ENCODE measurements around the gene RPL36.

RPL36 gene

DNA sequence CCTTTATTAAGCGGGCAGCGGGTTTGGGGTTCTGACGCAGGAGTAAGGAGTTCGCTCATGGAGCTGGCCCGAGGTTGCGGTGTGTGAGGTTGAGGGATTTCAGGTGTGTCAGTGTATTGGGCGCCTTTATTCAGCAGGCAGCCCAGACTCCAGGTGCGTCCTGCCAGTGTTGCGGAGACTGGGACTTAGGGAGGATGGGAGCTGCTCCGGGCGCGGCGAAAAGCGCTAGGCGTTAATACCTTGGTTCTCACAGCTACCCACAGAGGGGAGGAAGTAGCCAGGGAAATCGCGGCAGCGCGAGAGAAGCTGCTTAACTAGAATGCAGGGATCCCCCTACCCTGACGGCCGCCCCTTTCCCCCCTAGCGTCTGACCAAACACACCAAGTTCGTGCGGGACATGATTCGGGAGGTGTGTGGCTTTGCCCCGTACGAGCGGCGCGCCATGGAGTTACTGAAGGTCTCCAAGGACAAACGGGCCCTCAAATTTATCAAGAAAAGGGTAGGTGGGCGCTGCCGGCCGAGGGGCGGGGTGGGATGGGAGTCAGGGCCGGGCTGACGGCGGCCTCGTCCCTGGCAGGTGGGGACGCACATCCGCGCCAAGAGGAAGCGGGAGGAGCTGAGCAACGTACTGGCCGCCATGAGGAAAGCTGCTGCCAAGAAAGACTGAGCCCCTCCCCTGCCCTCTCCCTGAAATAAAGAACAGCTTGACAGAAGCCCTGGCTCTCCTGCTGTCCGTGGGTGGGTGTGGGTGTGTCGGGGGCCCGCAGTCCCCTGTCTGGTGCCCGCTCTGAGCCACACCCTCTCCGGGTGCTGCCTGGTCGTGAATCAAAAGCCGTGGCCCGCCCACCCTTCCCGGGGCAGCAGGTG lies 1.1 kb downstream of the RPL36 start:
- Mint-ChIP-seq H3K36me3 (ENCODE audit: low read depth) (peaks cover 61% of the 10 kb centered on the region), H3K4me1 (ENCODE audit: low read depth) (peaks cover 51% of the 10 kb centered on the region), H3K27me3 (no peaks in the 10 kb centered on the region), H3K27ac (peak overlapping the region; percentile 98), H3K9me3 (no peaks in the 10 kb centered on the region), H3K4me3 (peak overlapping the region; percentile 96)
- intact Hi-C loops (cut with micrococcal nuclease) = loop anchor here (1.0 to 2.0 kb wide), 2 partner anchors 29 to 68 kb away; partner anchors contain the start of genes CATSPERD, LONP1, SAFB and SAFB2

DNA sequence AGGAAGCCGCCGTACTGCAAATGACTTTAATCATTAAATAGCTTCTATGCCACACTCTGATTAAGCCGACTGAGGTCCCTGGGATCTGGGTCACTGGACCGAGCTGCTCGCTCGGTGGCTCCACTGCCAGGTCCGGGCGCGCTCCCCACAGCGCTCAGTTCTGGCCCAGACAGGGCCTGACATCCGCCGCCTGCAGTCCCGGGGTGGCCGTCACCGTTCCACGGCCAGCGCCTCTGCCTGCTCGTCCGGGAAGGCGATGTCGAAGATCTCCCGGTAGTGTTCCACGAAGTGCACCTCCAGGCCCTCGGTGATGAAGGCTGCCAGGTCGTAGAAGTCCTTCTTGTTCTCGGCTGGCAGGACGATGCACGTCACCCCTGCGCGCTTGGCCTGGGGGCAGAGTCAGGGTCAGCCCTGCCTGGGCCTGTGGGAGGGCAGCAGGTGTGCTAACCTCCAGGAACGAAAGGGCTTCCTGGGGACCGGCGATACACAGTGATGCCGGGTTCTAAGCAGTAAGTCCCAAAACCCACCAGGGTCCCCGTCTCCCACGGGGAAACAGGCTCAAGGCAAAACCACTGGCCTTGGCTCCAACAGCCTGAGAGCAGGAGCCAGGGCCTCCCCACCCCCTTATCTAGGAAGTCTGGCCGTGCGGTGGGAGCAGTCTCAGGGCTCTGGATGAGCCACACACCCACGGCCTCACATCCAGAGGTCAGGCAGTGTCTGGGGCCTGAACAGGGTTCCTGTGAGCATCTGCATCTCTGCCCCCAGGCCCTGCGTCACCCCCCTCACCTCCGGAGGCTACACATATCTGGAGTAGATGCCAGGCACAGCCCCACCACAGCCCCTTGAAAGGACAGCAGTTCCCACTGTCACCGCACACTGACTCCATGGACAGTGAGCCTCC lies 2.0 kb downstream of the RPL36 start:
- Mint-ChIP-seq H3K9me3 (no peaks in the 10 kb centered on the region), H3K36me3 (ENCODE audit: low read depth) (peaks cover 70% of the 10 kb centered on the region), H3K4me1 (ENCODE audit: low read depth) (peaks cover 49% of the 10 kb centered on the region), H3K27me3 (no peaks in the 10 kb centered on the region), H3K4me3 (peak overlapping the region; percentile 96), H3K27ac (no peak overlapping the region)
- intact Hi-C loops (cut with micrococcal nuclease) = loop anchor here (2.0 kb wide), 1 partner anchor 69 kb away; the partner anchor contains the start of genes SAFB and SAFB2

DNA sequence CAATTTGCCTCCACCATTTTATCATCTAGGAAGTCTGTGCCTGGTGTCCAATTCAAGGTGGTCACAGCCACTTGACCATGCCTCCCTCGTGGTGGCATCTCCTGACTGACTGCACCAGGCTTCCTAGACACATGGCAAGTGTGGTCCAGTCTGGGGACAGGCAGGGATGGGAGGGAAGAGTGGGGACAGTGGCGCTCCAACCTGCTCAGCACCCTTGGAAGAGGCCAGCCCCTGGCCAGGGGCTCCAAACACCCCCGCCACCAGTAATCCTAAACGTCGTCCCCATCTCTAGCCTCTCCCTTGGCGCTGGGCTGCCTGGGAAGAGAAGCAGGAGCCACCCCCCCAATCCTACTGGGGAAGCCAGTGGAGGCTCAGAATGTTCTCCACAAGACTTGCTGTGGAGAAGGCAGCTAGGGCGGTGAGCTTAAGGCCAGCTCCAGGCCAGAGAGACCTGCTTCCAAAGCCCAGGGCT lies 2.7 kb downstream of the RPL36 start:
- no peaks in the 10 kb centered on the region for H3K27me3 Mint-ChIP-seq
- H3K4me1 Mint-ChIP-seq (ENCODE audit: low read depth) = peaks cover 54% of the 10 kb centered on the region
- no peak overlapping the region for H3K4me3 Mint-ChIP-seq
- peaks cover 77% of the 10 kb centered on the region for H3K36me3 Mint-ChIP-seq (ENCODE audit: low read depth)
- H3K27ac Mint-ChIP-seq = no peak overlapping the region
- intact Hi-C loops (cut with micrococcal nuclease) = no loop called here
- no peaks in the 10 kb centered on the region for H3K9me3 Mint-ChIP-seq

DNA sequence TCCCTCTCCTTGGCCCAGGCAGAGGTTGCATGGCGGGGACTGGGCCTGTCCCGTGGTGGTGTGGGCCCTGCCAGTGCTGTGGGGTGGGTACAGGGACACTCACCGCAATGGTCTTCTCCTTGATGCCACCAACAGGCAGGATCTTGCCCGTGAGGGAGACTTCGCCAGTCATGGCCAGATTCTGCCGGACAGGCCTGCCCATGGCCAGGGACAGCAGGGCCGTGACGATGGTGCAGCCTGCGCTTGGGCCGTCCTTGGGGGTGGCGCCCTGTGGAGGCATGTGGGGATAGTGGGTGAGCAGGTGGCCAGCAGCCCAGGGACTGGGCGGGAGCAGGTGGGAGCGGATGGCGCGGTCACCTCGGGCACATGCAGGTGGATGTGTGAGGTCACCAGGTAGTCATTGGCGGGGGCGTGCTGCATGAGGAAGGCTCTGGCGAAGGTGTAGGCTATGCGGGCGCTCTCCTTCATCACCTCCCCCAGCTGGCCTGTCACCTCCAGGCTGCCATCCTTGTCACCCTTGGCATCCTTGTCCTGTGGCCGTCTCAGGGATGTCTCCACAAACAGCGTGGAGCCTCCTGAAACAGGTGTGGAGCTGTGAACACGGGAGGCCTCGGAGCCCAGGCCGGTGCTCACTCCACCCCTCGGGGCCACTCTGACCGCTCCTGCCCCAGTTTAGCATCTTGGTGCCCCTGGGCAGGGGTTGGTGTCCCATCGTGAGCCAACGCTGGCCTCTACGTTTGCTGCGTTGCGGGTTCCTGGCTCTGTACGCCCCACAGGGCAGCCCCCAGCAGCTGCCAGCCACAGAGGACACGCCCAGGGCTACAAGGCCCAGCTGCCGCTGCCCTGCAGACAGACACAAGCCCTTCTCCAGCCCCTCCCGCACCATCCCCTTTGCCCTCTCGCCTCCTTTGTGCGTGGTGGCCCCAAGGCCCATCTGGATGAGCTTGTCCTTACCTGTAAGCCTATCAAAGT lies 3.4 kb downstream of the RPL36 start:
- intact Hi-C loops (cut with micrococcal nuclease) = no loop called here
- Mint-ChIP-seq H3K27me3 (no peaks in the 10 kb centered on the region), H3K4me3 (no peak overlapping the region), H3K4me1 (ENCODE audit: low read depth) (peaks cover 48% of the 10 kb centered on the region), H3K9me3 (no peaks in the 10 kb centered on the region), H3K36me3 (ENCODE audit: low read depth) (peaks cover 84% of the 10 kb centered on the region), H3K27ac (no peak overlapping the region)

DNA sequence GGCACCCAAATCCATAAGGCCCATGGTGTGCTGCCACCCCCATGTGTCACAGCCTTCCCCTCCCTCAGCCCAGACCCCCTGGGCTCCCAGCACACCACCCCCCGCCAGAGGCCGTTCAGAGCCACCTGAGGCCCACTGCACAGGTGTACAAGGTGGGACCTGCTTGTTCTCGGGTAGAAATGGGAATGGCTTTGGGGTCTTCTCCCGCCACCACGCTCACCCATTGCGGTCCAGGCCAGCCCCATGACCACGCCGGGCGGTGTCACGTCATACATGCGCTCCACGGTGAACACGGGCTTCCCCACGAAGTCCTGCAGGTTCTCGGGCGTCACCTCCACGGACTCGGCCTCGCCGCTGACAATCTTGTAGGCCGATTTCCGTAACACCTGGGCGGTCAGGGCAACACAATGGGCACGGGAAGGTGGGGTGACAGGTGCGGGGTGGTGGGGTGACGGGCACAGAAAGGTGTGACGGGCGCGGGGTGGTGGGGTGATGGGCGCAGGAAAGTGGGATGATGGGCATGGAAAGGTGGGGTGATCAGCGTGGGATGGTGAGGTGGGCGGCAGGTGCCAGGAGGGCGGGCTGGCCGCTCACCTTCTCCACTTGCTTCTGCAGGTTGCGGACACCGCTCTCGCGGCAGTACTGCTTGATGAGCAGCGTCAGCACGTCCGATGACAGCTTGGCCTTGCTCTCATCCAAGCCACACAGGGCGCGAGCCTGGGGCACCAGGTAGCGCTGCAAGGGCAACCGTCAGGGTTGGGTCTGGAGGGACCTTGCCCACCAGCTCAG lies 4.3 kb downstream of the RPL36 start:
- Mint-ChIP-seq H3K9me3 (no peaks in the 10 kb centered on the region), H3K27ac (no peak overlapping the region), H3K4me1 (ENCODE audit: low read depth) (peaks cover 47% of the 10 kb centered on the region), H3K27me3 (no peaks in the 10 kb centered on the region), H3K36me3 (ENCODE audit: low read depth) (peaks cover 93% of the 10 kb centered on the region), H3K4me3 (no peak overlapping the region)
- intact Hi-C loops (cut with micrococcal nuclease) = no loop called here

DNA sequence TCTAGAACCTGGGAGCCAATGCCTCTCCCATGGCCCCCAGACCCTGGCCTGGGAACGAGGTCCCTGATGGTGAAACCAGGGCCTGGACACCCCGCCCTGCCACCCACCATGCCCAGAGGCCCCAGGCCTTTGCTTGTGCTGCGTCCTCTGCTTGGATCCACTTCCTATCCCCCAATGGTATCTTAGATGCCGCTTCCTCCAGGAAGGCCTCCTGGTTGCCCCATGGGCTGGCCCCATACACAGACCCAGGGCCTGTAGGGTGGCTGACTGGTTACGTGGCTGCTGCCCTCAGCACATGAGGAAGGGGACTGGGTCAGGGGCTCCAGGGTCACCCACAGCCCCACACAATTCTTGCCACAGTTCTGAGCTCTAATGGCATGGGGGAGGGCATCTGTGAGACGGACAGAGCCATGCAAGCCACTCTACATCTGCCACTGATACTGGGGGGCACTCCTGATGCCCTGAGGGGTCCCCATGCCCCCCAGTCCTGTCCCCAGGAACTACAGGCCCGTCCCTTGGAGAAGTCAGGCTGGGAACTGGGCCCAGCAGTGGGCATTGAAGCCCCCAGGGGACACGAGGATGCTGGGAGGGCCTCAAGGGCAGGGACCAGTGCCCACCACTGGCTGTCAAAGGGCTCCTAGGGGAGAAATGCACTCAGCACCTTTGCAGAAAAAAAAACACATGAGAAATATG lies 5.0 kb downstream of the RPL36 start:
- Mint-ChIP-seq H3K4me3 (no peak overlapping the region), H3K4me1 (ENCODE audit: low read depth) (peaks cover 47% of the 10 kb centered on the region), H3K27ac (no peak overlapping the region), H3K27me3 (no peaks in the 10 kb centered on the region), H3K9me3 (no peaks in the 10 kb centered on the region), H3K36me3 (ENCODE audit: low read depth) (peaks cover 100% of the 10 kb centered on the region)
- intact Hi-C loops (cut with micrococcal nuclease) = no loop called here

DNA sequence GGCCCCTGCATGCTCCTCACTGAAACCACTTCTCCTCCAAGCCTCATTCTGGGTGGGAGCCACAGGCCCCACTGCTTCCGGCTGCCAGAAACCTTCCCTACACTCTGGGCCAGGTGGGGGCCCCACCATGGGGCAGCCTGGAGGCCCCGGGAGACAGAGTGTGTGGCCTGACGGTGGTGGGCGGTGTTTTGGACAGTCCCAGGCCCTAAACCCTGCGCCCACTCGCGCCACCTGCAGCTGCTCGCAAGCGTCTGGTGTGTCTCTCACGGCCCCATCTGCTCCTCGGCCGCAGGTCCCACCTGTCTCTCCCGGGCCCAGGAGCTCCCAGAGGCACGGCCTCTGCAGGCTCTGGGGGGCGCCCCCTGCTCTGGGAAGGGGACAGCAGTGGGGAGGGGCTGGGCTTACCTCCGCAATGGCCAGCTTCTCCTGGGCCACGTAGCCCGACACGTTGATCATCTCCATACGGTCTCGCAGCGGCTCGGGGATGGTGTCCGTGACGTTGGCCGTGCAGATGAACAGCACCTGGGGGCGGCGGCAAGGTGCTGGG lies 5.6 kb downstream of the RPL36 start:
- Mint-ChIP-seq H3K36me3 (ENCODE audit: low read depth) (peaks cover 100% of the 10 kb centered on the region), H3K4me3 (no peak overlapping the region), H3K4me1 (ENCODE audit: low read depth) (peaks cover 42% of the 10 kb centered on the region), H3K27me3 (no peaks in the 10 kb centered on the region), H3K27ac (no peak overlapping the region), H3K9me3 (no peaks in the 10 kb centered on the region)
- intact Hi-C loops (cut with micrococcal nuclease) = no loop called here

DNA sequence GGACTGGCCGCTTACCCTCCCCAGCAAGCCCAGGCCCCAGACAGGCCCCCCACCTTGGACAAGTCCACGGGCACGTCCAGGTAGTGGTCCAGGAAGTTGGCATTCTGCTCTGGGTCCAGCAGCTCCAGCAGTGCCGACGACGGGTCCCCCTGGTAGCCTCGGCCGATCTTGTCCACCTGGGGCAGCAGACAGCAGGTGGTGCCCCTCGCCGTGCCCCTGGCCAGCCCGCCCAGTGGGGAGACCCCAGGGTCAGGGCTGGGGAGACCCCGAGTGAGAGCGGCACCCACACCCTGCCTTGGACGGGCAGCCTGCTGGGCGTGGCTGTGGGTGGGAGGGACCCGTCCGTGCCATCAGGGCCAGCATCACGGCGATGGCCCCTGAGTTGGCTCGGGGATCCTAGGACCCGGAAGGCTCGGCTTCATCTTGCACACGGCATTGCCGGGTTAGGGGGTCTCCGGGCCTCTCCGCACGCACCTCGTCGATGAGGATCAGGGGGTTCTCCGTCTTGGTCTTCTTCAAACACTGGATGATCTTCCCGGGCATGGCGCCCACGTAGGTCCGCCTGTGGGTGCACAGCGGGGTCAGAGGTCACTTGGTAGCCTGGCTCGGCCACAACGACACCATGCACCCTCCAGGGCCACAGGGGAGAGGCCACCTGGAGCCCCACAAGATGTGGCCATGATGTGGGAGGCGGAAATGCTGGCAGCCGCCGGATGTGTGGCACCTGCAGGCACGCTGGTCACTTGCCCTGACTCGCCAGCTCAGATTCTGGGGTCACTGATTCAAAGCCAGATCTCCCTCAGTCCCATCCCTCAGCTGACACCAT lies 6.3 kb downstream of the RPL36 start:
- H3K27ac Mint-ChIP-seq = no peak overlapping the region
- peaks cover 100% of the 10 kb centered on the region for H3K36me3 Mint-ChIP-seq (ENCODE audit: low read depth)

DNA sequence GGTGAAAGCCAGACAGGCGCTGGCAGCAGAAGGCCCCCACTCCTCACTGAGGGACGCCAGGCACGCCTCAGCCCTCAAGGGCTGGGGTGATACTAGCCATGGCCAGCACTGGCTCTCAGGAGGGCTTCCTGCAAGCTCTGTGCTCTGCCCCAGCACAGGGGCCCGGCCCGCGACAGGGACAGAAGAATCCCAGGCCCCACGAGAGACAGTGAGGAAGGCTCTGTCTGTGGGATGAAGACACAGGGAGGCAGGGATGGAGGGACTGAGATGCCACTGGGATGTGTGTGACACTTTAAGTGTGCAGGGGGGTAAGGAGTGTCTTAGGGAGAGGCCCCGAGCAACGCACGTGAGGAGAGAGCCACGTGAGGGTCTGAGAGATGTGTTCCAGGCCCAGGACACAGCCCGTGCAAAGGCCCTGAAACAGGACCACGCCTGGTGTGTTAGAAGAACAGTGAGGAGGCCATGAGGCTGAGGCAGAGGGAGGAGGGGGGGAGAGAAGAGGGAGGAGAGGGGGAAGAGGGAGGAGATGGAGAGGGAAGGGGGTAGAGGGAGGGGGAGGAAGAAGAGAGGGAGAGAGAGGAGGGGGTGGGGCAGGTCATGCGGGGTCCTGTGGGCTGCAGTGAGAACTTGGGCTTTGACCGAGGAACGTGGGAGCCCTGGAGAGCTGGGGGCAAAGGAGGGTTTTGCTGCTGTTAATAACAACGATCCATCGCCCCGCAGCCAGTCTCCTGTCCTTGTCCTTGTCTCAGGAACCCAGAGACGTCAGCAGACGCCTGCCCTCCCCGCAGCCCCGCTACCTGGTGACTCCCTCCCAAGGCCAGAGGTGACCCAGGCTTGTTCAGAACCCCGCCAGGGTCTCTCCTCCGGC lies 7.2 kb downstream of the RPL36 start:
- Mint-ChIP-seq H3K4me1 (ENCODE audit: low read depth) (peaks cover 28% of the 10 kb centered on the region), H3K4me3 (no peak overlapping the region), H3K36me3 (ENCODE audit: low read depth) (peaks cover 98% of the 10 kb centered on the region), H3K9me3 (no peaks in the 10 kb centered on the region), H3K27me3 (no peaks in the 10 kb centered on the region), H3K27ac (no peak overlapping the region)
- intact Hi-C loops (cut with micrococcal nuclease) = no loop called here

More for the DNA sequence above, 6.3 kb downstream of the RPL36 start:
- no peaks in the 10 kb centered on the region for H3K9me3 Mint-ChIP-seq
- H3K27me3 Mint-ChIP-seq = no peaks in the 10 kb centered on the region
- intact Hi-C loops (cut with micrococcal nuclease) = no loop called here
- peaks cover 36% of the 10 kb centered on the region for H3K4me1 Mint-ChIP-seq (ENCODE audit: low read depth)
- no peak overlapping the region for H3K4me3 Mint-ChIP-seq

DNA sequence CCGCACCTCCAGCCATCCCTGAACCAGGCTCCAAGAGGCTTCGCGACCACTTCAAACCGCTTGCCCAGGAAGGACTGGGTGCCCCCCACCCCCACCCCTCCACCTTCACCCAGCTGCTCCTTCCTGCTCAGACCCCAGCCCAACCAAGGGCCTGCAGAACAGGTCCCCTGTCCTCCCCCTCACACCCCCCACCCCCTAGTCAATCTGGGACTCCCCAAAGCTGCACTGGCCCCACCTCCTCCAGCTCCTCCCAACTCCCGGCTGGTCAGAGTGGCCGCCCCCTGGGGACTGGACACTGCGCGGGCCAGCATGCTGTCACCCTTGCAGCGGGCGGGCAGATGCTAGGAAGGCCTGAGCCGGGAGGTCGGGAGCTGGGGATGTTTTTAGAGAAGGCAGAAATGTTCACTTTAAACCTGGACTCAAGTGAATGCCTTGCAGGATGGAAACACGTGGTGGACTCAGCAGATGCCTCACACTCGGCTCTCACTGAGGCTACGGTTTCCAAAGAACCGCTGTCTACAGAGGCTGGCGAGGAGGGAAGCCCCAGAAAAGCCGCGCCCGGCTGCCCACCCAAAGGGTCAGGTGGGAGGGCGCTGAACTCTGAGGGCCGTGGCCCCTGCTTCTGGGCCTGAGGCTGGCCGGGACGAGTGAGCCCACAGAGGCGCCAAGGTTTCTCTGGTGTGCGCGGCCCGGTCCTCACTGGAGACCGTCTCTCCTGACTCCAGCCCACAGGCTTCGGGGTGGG lies 8.0 kb downstream of the RPL36 start:
- no peak overlapping the region for H3K27ac Mint-ChIP-seq
- H3K27me3 Mint-ChIP-seq = no peaks in the 10 kb centered on the region
- intact Hi-C loops (cut with micrococcal nuclease) = no loop called here
- H3K4me3 Mint-ChIP-seq = no peak overlapping the region
- no peaks in the 10 kb centered on the region for H3K9me3 Mint-ChIP-seq
- H3K4me1 Mint-ChIP-seq (ENCODE audit: low read depth) = peaks cover 22% of the 10 kb centered on the region
- H3K36me3 Mint-ChIP-seq (ENCODE audit: low read depth) = peaks cover 94% of the 10 kb centered on the region

Measured in dendritic cell treated with granulocyte-macrophage colony-stimulating factor and Interleukin-4, amounts not matched to agents 40 ng/mL and 50 ng/mL, for 4 days (primary cell).